VCaP (cell line): ENCODE measurements around the gene HS6ST3.

ENCODE experiments used
- H3K27ac ChIP-seq: fragments of 450-650 bp; 2 replicates; pipeline ENCODE4 v1.5.1; 2017
- CTCF ChIP-seq: fragments of 450-650 bp; conservative IDR thresholded peaks from 2 replicates; pipeline ENCODE4 v1.5.1; 2017; ENCODE audit warnings: mild to moderate bottlenecking, moderate library complexity

HS6ST3 gene

GRCh38 chr13:96797136-96797535 is 707.2 kb downstream of the HS6ST3 start:
- TF ChIP-seq CTCF = no peak
- H3K27ac ChIP-seq = no peak overlapping the region

GRCh38 chr13:96803456-96804100 is 713.7 kb downstream of the HS6ST3 start:
- TF ChIP-seq CTCF = no peak
- no peak overlapping the region for H3K27ac ChIP-seq

DNA sequence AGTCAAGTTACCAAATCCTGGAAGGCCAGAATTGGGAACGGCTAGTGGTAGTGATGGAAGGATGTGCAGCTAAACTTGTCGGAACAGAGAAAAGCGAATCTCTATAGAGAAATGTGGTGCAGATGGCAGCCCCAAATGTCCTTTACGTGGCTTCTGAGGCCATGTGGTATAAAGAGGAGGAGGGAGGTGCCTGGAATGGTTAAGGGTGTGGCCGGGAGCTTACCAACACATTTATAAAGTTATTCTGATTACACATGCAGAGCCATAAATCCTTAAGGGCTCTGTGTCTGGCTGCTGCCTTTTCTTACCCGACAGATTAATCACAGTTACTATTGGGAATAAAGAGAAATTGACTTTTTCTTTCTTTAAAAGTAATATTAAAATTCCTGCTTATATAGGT is 714.3 kb downstream of the HS6ST3 start:
- no peak overlapping the region for H3K27ac ChIP-seq
- no peak for TF ChIP-seq CTCF

- no peak overlapping the region for H3K27ac ChIP-seq
- TF ChIP-seq CTCF = no peak
Measured at GRCh38 chr13:96806746-96807145, 716.8 kb downstream of the HS6ST3 start.

DNA sequence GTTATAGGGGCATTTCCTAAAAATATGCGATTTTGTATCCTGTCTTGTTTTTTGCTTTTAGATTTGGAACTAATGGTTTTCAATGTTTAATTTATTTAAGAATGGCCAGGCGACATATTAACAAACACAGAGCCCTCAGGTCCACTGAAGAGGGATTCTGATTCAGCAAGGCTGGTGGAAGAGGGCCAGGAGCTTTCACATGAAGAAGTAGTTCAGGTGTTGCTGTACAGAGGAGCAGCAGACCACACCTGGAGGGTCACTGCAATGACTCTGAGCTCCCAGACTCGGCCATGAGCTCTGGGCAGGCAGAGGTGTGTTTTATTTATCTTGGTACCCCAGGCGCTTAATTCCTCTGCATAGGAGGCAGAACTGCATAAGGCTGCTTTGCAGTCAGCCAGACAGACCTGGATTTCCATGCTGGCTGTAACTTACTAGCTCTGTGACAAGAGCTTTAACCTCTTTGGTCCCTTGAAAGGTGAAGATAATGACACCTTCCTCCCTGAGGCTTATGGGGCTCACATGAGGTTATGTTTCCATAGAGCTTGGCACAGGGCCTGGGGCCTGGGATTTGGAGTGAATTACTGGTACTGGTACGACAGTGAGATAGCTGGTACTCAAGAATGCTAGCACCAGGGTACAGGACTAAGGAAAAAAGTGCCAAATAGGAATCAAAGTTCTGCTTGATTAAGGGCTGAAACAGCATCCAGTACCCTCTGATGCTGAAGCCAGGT is 719.6 kb downstream of the HS6ST3 start:
- no peak for TF ChIP-seq CTCF
- H3K27ac ChIP-seq = no peak overlapping the region

DNA sequence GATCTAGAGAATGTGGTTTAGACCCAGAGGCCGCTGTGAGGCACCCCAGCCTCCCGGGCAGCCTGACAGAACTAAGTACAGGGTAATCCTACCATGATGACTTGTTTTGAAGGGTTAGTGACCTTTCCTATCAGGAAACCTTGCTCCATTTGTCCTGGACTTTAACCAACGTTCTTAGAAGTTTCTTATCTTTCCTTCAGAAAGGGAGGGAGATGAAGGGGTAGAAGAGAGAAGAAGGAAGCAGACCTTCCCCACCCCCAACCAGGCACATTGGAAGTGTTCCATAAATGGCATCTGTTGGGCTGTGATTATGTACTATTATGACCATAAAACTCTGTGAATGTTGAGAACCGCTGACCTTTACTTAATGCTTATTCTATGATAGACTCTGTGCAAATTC is 720.2 kb downstream of the HS6ST3 start:
- no peak for TF ChIP-seq CTCF

GRCh38 chr13:96811049-96811448 is 721.1 kb downstream of the HS6ST3 start:
- H3K27ac ChIP-seq = no peak overlapping the region
- TF ChIP-seq CTCF = no peak

More for the DNA sequence above, 720.2 kb downstream of the HS6ST3 start:
- H3K27ac ChIP-seq = no peak overlapping the region
